ENCODE data around the gene CPEB2.

DNA sequence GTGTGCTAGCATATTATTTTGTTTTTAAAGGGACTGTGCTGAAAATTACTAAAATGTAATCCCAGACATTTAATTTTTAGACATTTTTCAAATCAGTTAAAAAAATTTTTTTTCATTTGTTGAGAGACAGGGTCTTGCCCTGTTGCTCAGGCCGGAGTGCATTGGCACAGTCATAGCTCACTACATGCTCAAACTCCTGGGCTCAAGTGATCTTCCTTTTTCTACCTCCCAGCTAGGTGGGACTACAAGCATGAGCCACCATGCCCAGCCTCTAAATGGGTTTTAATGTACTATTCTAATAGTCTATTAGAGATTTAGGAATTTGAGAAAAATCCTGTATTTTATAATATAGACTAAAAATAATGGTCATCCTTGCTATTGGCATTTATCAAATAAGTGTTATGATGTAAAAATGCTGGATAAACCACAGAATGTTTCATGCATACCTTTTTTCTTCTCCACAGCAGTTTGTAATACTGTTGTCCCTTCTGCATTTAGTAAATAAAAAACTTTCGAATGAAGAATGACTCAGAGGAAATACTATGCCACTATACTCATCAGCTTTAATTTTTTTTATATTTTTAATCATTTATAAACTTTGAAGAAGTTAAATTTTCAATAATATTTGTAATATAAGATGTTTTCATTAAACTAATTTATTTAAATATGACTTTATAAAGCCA lies 29.9 kb downstream of the CPEB2 start:
- TF ChIP-seq MXI1 (IDR thresholded peaks at IDR 0.05; ENCODE audit: low read depth, low read length) (no peak), RCOR1 (IDR thresholded peaks at IDR 0.05; ENCODE audit: borderline replicate concordance in 1 of 2, low read depth in 2 of 2, low read length in 2 of 2) (no peak), ZNF778 (CRISPR knock-in tag; IDR thresholded peaks at IDR 0.05) (no peak), KLF10 (CRISPR knock-in tag; IDR thresholded peaks at IDR 0.05) (no peak), POLR3A (IDR thresholded peaks at IDR 0.05; ENCODE audit: borderline replicate concordance, extremely low read depth, insufficient read depth, insufficient read length) (no peak)
- TF ChIP-seq, protein P1, sequence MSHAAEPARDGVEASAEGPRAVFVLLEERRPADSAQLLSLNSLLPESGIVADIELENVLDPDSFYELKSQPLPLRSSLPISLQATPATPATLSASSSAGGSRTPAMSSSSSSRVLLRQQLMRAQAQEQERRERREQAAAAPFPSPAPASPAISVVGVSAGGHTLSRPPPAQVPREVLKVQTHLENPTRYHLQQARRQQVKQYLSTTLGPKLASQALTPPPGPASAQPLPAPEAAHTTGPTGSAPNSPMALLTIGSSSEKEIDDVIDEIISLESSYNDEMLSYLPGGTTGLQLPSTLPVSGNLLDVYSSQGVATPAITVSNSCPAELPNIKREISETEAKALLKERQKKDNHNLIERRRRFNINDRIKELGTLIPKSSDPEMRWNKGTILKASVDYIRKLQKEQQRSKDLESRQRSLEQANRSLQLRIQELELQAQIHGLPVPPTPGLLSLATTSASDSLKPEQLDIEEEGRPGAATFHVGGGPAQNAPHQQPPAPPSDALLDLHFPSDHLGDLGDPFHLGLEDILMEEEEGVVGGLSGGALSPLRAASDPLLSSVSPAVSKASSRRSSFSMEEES (CRISPR knock-in tag; IDR thresholded peaks at IDR 0.05): no peak
